DOHH2 (cell line): ENCODE results near the gene GDE1.

Experiments used
- EZH2phosphoT487 ChIP-seq: fragments of 200-600 bp; sonication (generic); IDR thresholded peaks from 2 replicates; pipeline ENCODE4 v1.6.1; 2017; ENCODE audit warnings: borderline replicate concordance, mild to moderate bottlenecking, antibody characterized with exemption, low read length, moderate library complexity, mixed read lengths
- TF ChIP-seq, protein P1 (sequence below): fragments of 200-600 bp; sonication (generic); IDR thresholded peaks from one replicate; pipeline ENCODE4 v1.5.1; 2014; ENCODE audit warnings: antibody characterized with exemption, mild to moderate bottlenecking, low read depth, low read length; ENCODE audit not compliant: poor library complexity, severe bottlenecking

- TF ChIP-seq, protein P1, sequence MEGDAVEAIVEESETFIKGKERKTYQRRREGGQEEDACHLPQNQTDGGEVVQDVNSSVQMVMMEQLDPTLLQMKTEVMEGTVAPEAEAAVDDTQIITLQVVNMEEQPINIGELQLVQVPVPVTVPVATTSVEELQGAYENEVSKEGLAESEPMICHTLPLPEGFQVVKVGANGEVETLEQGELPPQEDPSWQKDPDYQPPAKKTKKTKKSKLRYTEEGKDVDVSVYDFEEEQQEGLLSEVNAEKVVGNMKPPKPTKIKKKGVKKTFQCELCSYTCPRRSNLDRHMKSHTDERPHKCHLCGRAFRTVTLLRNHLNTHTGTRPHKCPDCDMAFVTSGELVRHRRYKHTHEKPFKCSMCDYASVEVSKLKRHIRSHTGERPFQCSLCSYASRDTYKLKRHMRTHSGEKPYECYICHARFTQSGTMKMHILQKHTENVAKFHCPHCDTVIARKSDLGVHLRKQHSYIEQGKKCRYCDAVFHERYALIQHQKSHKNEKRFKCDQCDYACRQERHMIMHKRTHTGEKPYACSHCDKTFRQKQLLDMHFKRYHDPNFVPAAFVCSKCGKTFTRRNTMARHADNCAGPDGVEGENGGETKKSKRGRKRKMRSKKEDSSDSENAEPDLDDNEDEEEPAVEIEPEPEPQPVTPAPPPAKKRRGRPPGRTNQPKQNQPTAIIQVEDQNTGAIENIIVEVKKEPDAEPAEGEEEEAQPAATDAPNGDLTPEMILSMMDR = no peak
- no peak for TF ChIP-seq EZH2phosphoT487
Measured at GRCh38 chr16:19484096-19484495, 37.8 kb downstream of the GDE1 start.
